Activated CD4-positive, alpha-beta T cell treated with anti-CD3 and anti-CD28 coated beads, Interleukin-2, amount 10 ng/mL, durations not matched to agents 24 days and 14 days (primary cell): ENCODE data around the gene PCSK6. TPM values are rescaled to one million over a fixed set of nuclear protein-coding genes. Genes with fewer than 3 reads are reported as not detected.

Experiments used
- DNase-seq: peaks from one replicate; pipeline ENCODE4 v3.0.0; 2022
- H3K27ac Mint-ChIP-seq: one replicate; pipeline ENCODE4 v1.8.0; 2022; ENCODE audit warnings: mild to moderate bottlenecking, mixed read lengths
- H3K27me3 Mint-ChIP-seq: one replicate; pipeline ENCODE4 v1.8.0; 2022; ENCODE audit warnings: mixed read lengths
- H3K36me3 Mint-ChIP-seq: one replicate; pipeline ENCODE4 v1.8.0; 2022; ENCODE audit warnings: low read depth, mild to moderate bottlenecking, mixed read lengths
- H3K4me1 Mint-ChIP-seq: one replicate; pipeline ENCODE4 v1.8.0; 2021; ENCODE audit warnings: mixed read lengths
- H3K4me3 Mint-ChIP-seq: one replicate; pipeline ENCODE4 v1.8.0; 2022; ENCODE audit warnings: mild to moderate bottlenecking, moderate library complexity, mixed read lengths
- H3K9me3 Mint-ChIP-seq: one replicate; pipeline ENCODE4 v1.8.0; 2021; ENCODE audit warnings: mixed read lengths
- intact Hi-C: fragments of 100-400 bp; cut with micrococcal nuclease; formaldehyde crosslinking; loops from one replicate; pipeline ENCODE4 v1.15.1; 2023
- total RNA-seq: library from RNA; stranded (reverse); gene quantifications from 2 replicates; pipeline ENCODE4 v1.2.3, GENCODE V29; 2022

The PCSK6 gene
- total RNA-seq, 1 donor from 2014 or later, result 5.4 TPM

- Mint-ChIP-seq H3K9me3 (no peaks in the 10 kb centered on the region), H3K36me3 (no peaks in the 10 kb centered on the region), H3K27ac (no peak overlapping the region), H3K4me1 (no peaks in the 10 kb centered on the region), H3K27me3 (peaks cover 4% of the 10 kb centered on the region), H3K4me3 (no peak overlapping the region)
- no peak for DNase-seq
- intact Hi-C loops, result no loop called here
These were observed 162.9 kb downstream of the PCSK6 start for GRCh38 chr15:101326462-101327146.

- H3K9me3 Mint-ChIP-seq, result no peaks in the 10 kb centered on the region
- intact Hi-C loops, result no loop called here
- no peaks in the 10 kb centered on the region for H3K36me3 Mint-ChIP-seq
- peaks cover 4% of the 10 kb centered on the region for H3K27me3 Mint-ChIP-seq
- no peak overlapping the region for H3K27ac Mint-ChIP-seq
- no peak overlapping the region for H3K4me3 Mint-ChIP-seq
- peaks cover 3% of the 10 kb centered on the region for H3K4me1 Mint-ChIP-seq
- DNase-seq, result no peak
These were observed 163.5 kb downstream of the PCSK6 start for GRCh38 chr15:101326026-101326315.

- Mint-ChIP-seq H3K36me3 (no peaks in the 10 kb centered on the region), H3K4me1 (peaks cover 9% of the 10 kb centered on the region), H3K4me3 (no peak overlapping the region), H3K27ac (no peak overlapping the region), H3K9me3 (no peaks in the 10 kb centered on the region), H3K27me3 (peaks cover 4% of the 10 kb centered on the region)
- intact Hi-C loops, result no loop called here
- no peak for DNase-seq
These were observed 164.1 kb downstream of the PCSK6 start for GRCh38 chr15:101325263-101326025.

GRCh38 chr15:101324524-101325177 is 164.9 kb downstream of the PCSK6 start:
- Mint-ChIP-seq H3K4me1 (peaks cover 14% of the 10 kb centered on the region), H3K9me3 (no peaks in the 10 kb centered on the region), H3K4me3 (no peak overlapping the region), H3K27ac (no peak overlapping the region), H3K36me3 (no peaks in the 10 kb centered on the region), H3K27me3 (peaks cover 4% of the 10 kb centered on the region)
- intact Hi-C loops, result no loop called here
- DNase-seq, result no peak

- H3K36me3 Mint-ChIP-seq, result no peaks in the 10 kb centered on the region
- intact Hi-C loops, result no loop called here
- DNase-seq, result no peak
- H3K9me3 Mint-ChIP-seq, result no peaks in the 10 kb centered on the region
- no peak overlapping the region for H3K4me3 Mint-ChIP-seq
- peaks cover 4% of the 10 kb centered on the region for H3K27me3 Mint-ChIP-seq
- no peak overlapping the region for H3K27ac Mint-ChIP-seq
- H3K4me1 Mint-ChIP-seq, result peaks cover 14% of the 10 kb centered on the region
These were observed 165.5 kb downstream of the PCSK6 start for GRCh38 chr15:101323793-101324523.

GRCh38 chr15:101322854-101323477 is 166.5 kb downstream of the PCSK6 start:
- Mint-ChIP-seq H3K27me3 (peaks cover 1% of the 10 kb centered on the region), H3K9me3 (no peaks in the 10 kb centered on the region), H3K4me3 (no peak overlapping the region), H3K36me3 (no peaks in the 10 kb centered on the region), H3K27ac (no peak overlapping the region), H3K4me1 (peaks cover 14% of the 10 kb centered on the region)
- intact Hi-C loops, result no loop called here
- DNase-seq, result no peak

GRCh38 chr15:101322016-101322695 is 167.4 kb downstream of the PCSK6 start:
- H3K4me3 Mint-ChIP-seq, result no peak overlapping the region
- H3K27ac Mint-ChIP-seq, result no peak overlapping the region
- DNase-seq, result no peak
- no peaks in the 10 kb centered on the region for H3K27me3 Mint-ChIP-seq
- H3K36me3 Mint-ChIP-seq, result no peaks in the 10 kb centered on the region
- intact Hi-C loops, result no loop called here
- peaks cover 14% of the 10 kb centered on the region for H3K4me1 Mint-ChIP-seq
- H3K9me3 Mint-ChIP-seq, result no peaks in the 10 kb centered on the region

GRCh38 chr15:101320501-101321052 is 168.9 kb downstream of the PCSK6 start:
- Mint-ChIP-seq H3K27ac (peak overlapping the region; percentile 84), H3K27me3 (no peaks in the 10 kb centered on the region), H3K36me3 (no peaks in the 10 kb centered on the region), H3K9me3 (no peaks in the 10 kb centered on the region), H3K4me3 (peak overlapping the region; percentile 80), H3K4me1 (peaks cover 14% of the 10 kb centered on the region)
- peak; percentile 89 for DNase-seq
- intact Hi-C loops, result loop anchor here (2.0 kb wide), 1 partner anchor 26 kb away; the partner anchor contains the start of gene SNRPA1

- intact Hi-C loops, result no loop called here
- DNase-seq, result no peak
- H3K4me3 Mint-ChIP-seq, result no peak overlapping the region
- no peaks in the 10 kb centered on the region for H3K36me3 Mint-ChIP-seq
- no peaks in the 10 kb centered on the region for H3K27me3 Mint-ChIP-seq
- H3K9me3 Mint-ChIP-seq, result no peaks in the 10 kb centered on the region
- H3K27ac Mint-ChIP-seq, result no peak overlapping the region
- peaks cover 14% of the 10 kb centered on the region for H3K4me1 Mint-ChIP-seq
These were observed 170.7 kb downstream of the PCSK6 start for GRCh38 chr15:101318839-101319238.

GRCh38 chr15:101318147-101318819 is 171.2 kb downstream of the PCSK6 start:
- DNase-seq, result no peak
- no peaks in the 10 kb centered on the region for H3K27me3 Mint-ChIP-seq
- H3K4me3 Mint-ChIP-seq, result no peak overlapping the region
- H3K9me3 Mint-ChIP-seq, result no peaks in the 10 kb centered on the region
- intact Hi-C loops, result no loop called here
- peaks cover 14% of the 10 kb centered on the region for H3K4me1 Mint-ChIP-seq
- no peaks in the 10 kb centered on the region for H3K36me3 Mint-ChIP-seq
- H3K27ac Mint-ChIP-seq, result no peak overlapping the region

- no peaks in the 10 kb centered on the region for H3K27me3 Mint-ChIP-seq
- no peak for DNase-seq
- no peak overlapping the region for H3K27ac Mint-ChIP-seq
- intact Hi-C loops, result no loop called here
- H3K4me3 Mint-ChIP-seq, result no peak overlapping the region
- no peaks in the 10 kb centered on the region for H3K36me3 Mint-ChIP-seq
- H3K9me3 Mint-ChIP-seq, result no peaks in the 10 kb centered on the region
- peaks cover 14% of the 10 kb centered on the region for H3K4me1 Mint-ChIP-seq
These were observed 172.1 kb downstream of the PCSK6 start for GRCh38 chr15:101317336-101317872.

- Mint-ChIP-seq H3K4me1 (peaks cover 16% of the 10 kb centered on the region), H3K4me3 (no peak overlapping the region), H3K27me3 (no peaks in the 10 kb centered on the region), H3K36me3 (no peaks in the 10 kb centered on the region), H3K9me3 (no peaks in the 10 kb centered on the region), H3K27ac (no peak overlapping the region)
- intact Hi-C loops, result no loop called here
- DNase-seq, result no peak
These were observed 173.0 kb downstream of the PCSK6 start for GRCh38 chr15:101316529-101316928.
